ENCODE measurements around the gene STK32C.

The STK32C gene

GRCh38 chr10:132237396-132237795, 70.4 kb downstream of the STK32C start:
- TF ChIP-seq, protein P1, sequence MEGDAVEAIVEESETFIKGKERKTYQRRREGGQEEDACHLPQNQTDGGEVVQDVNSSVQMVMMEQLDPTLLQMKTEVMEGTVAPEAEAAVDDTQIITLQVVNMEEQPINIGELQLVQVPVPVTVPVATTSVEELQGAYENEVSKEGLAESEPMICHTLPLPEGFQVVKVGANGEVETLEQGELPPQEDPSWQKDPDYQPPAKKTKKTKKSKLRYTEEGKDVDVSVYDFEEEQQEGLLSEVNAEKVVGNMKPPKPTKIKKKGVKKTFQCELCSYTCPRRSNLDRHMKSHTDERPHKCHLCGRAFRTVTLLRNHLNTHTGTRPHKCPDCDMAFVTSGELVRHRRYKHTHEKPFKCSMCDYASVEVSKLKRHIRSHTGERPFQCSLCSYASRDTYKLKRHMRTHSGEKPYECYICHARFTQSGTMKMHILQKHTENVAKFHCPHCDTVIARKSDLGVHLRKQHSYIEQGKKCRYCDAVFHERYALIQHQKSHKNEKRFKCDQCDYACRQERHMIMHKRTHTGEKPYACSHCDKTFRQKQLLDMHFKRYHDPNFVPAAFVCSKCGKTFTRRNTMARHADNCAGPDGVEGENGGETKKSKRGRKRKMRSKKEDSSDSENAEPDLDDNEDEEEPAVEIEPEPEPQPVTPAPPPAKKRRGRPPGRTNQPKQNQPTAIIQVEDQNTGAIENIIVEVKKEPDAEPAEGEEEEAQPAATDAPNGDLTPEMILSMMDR (IDR thresholded peaks at IDR 0.05; ENCODE audit: insufficient read depth, missing control alignments): no peak
- DNase-seq (ENCODE audit: insufficient read length, low spot score): no peak
- FAIRE-seq: no peak

- FAIRE-seq (no peak), DNase-seq (ENCODE audit: insufficient read length, low spot score) (no peak)
- TF ChIP-seq, protein P1 (IDR thresholded peaks at IDR 0.05; ENCODE audit: insufficient read depth, missing control alignments): no peak
Observed at GRCh38 chr10:132236881-132237280, 70.9 kb downstream of the STK32C start.

GRCh38 chr10:132236161-132236560, 71.6 kb downstream of the STK32C start:
- TF ChIP-seq, protein P1 (IDR thresholded peaks at IDR 0.05; ENCODE audit: insufficient read depth, missing control alignments): no peak
- FAIRE-seq (no peak), DNase-seq (ENCODE audit: insufficient read length, low spot score) (no peak)

DNA sequence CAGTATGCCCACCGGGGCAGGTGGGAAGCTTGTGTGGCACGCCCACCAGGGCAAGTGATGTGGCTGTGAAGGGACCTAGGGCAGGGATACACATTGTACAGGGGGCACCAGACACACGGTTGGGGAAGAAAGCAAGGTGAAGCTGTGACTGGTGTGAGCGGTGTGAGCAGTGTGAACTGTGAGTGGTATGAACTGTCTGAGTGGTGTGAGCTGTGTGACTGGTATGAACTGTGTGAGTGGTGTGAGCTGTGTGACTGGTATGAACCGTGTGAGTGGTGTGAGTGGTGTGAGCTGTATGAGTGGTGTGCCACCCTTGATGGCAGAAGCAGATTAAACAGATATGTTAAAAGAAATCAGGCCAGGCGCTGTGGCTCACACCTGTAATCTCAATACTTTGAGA, 72.9 kb downstream of the STK32C start:
- TF ChIP-seq, protein P1 (IDR thresholded peaks at IDR 0.05; ENCODE audit: insufficient read depth, missing control alignments): no peak
- FAIRE-seq: no peak
- no peak for DNase-seq (ENCODE audit: insufficient read length, low spot score)

GRCh38 chr10:132233501-132234085, 74.2 kb downstream of the STK32C start:
- TF ChIP-seq, protein P1 (IDR thresholded peaks at IDR 0.05; ENCODE audit: insufficient read depth, missing control alignments): no peak
- DNase-seq (ENCODE audit: insufficient read length, low spot score) (no peak), FAIRE-seq (no peak)

GRCh38 chr10:132232981-132233380, 74.8 kb downstream of the STK32C start:
- TF ChIP-seq, protein P1 (IDR thresholded peaks at IDR 0.05; ENCODE audit: insufficient read depth, missing control alignments): no peak
- no peak for FAIRE-seq
- no peak for DNase-seq (ENCODE audit: insufficient read length, low spot score)

DNA sequence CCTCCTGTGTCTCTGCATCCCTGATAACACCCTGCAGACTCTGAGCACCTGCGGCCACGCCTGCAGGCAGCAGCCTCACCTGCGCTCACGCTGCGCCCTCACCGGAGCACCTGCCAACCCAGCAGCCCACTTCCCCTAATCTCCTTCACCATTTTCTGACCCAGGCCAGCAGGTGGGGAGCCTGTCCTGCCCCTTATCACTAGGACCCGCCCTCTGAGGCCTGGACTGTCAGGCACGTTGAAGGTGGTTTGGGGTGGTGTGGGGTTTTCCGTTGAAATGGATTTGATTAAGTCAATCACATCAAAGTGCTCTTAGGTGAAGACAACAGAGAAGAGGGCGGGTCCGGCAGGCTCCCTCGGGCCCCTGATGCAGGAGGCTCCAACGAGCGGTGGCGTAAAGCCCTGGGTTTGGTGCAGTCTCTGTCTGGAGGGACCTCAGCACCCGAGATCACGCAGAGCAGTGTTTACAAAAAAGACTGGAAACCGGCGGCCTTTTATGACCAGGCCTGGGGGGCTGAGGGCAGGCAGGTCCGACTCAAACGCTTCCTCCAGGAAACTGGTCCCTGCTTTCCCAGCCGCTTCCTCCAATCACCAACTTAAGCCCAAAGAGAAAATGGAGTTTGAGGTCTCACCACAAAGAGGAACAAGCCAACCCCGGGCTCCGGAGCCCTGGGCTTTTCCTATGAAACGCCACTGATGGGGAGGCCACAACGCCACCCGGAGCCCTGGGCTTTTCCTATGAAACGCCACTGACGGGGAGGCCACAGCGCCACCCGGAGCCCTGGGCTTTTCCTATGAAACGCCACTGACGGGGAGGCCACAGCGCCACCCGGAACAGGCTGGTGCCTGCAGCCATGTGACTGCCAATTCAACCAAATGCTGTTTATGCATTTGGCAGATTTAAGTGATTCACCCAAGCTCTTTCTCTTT, 75.5 kb downstream of the STK32C start:
- no peak for FAIRE-seq
- DNase-seq (ENCODE audit: insufficient read length, low spot score): no peak
- TF ChIP-seq, protein P1 (IDR thresholded peaks at IDR 0.05; ENCODE audit: insufficient read depth, missing control alignments): no peak
